ENCODE data around the gene PTK7.
A peak's percentile ranks its signal among the peaks of the same experiment; 100 is the strongest.

The PTK7 gene

GRCh38 chr6:43205849-43206248, 129.7 kb downstream of the PTK7 start:
- H2BK120ac ChIP-seq (ENCODE audit: low read depth, low read length) = no peak overlapping the region
- H3K14ac ChIP-seq (ENCODE audit: low read length in 2 of 2) = no peak overlapping the region
- H3K36me3 ChIP-seq (ENCODE audit: control insufficient read depth in 1 of 2, insufficient read depth in 2 of 2, low read depth in 1 of 2, low read length in 2 of 2) = peaks cover 39 to 48% of the 10 kb centered on the region in 2 experiments
- no peaks in the 10 kb centered on the region for H3K4me1 ChIP-seq (ENCODE audit: control insufficient read depth, insufficient read depth, low read depth, low read length)
- peak overlapping the region; percentile 9 for H4K8ac ChIP-seq (ENCODE audit: low read length)
- no peak overlapping the region for H3K18ac ChIP-seq (ENCODE audit: low read depth in 1 of 2, low read length in 2 of 2)
- no peak overlapping the region for H2BK15ac ChIP-seq (ENCODE audit: low read depth, poor library complexity, severe bottlenecking)
- H3K4me2 ChIP-seq (ENCODE audit: low read length, poor library complexity, severe bottlenecking) = no peak overlapping the region
- H4K91ac ChIP-seq (ENCODE audit: low read length) = no peak overlapping the region
- H3K9me3 ChIP-seq (ENCODE audit: control insufficient read depth, low read length) = peaks cover 10% of the 10 kb centered on the region
- H2AK5ac ChIP-seq (ENCODE audit: low read length, severe bottlenecking) = no peak overlapping the region
- H2AFZ ChIP-seq (ENCODE audit: low read depth, low read length) = no peak overlapping the region
- no peak for DNase-seq
- no peak overlapping the region for H3K27ac ChIP-seq (ENCODE audit: low read length, poor library complexity, severe bottlenecking)
- WGBS = 95% methylated on average over 10 of the region's 10 CpGs
- no peaks in the 10 kb centered on the region for H3K79me1 ChIP-seq (replicated peaks; ENCODE audit: low read length, poor library complexity, severe bottlenecking)
- no peaks in the 10 kb centered on the region for H3K27me3 ChIP-seq (ENCODE audit: control insufficient read depth in 1 of 2, insufficient read depth in 1 of 2, low read length in 2 of 2)
- no peak overlapping the region for H3K9ac ChIP-seq (ENCODE audit: low read length)
- no peak overlapping the region for H3K23ac ChIP-seq (ENCODE audit: low read length in 2 of 2)
- no peak overlapping the region for H3K4me3 ChIP-seq (ENCODE audit: insufficient read depth in 1 of 2, low read depth in 1 of 2, low read length in 2 of 2)
- H2BK5ac ChIP-seq (ENCODE audit: low read depth, low read length, poor library complexity, severe bottlenecking) = no peak overlapping the region
- H2BK12ac ChIP-seq (ENCODE audit: low read length in 2 of 2) = no peak overlapping the region
- H3K4ac ChIP-seq (ENCODE audit: low read depth in 1 of 2, low read length in 2 of 2) = no peak overlapping the region

DNA sequence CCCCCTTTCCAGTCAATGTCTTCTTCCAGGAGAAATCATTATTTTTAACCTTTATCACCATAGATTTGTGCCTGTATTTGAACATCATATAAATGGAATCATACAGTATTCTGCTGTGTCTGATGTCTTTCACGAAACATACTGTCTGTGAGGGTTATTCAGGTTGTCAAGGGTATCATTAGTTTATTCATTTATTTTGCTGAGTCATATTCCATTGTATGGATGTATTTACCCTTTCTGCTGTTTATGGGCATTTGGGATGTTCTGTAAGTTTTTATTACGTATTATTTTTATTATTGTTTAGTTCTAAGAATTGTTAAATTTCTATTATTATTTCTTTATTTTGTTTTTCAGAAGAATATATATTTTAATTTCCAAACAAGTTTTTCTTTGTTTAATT, 131.2 kb downstream of the PTK7 start:
- no peak overlapping the region for H2BK5ac ChIP-seq (ENCODE audit: low read depth, low read length, poor library complexity, severe bottlenecking)

More for the DNA sequence above, 131.2 kb downstream of the PTK7 start:
- H3K27ac ChIP-seq (ENCODE audit: low read length, poor library complexity, severe bottlenecking) = no peak overlapping the region
- H3K9ac ChIP-seq (ENCODE audit: low read length) = no peak overlapping the region
- no peaks in the 10 kb centered on the region for H3K79me1 ChIP-seq (replicated peaks; ENCODE audit: low read length, poor library complexity, severe bottlenecking)
- H3K23ac ChIP-seq (ENCODE audit: low read length in 2 of 2) = no peak overlapping the region
- peaks cover 10% of the 10 kb centered on the region for H3K9me3 ChIP-seq (ENCODE audit: control insufficient read depth, low read length)
- H2BK15ac ChIP-seq (ENCODE audit: low read depth, poor library complexity, severe bottlenecking) = no peak overlapping the region
- no peak overlapping the region for H4K91ac ChIP-seq (ENCODE audit: low read length)
- H3K14ac ChIP-seq (ENCODE audit: low read length in 2 of 2) = no peak overlapping the region
- 79% methylated on average over 1 of the region's 2 CpGs for WGBS
- no peak overlapping the region for H2BK120ac ChIP-seq (ENCODE audit: low read depth, low read length)
- H3K4ac ChIP-seq (ENCODE audit: low read depth in 1 of 2, low read length in 2 of 2) = no peak overlapping the region
- no peak overlapping the region for H3K18ac ChIP-seq (ENCODE audit: low read depth in 1 of 2, low read length in 2 of 2)
- no peaks in the 10 kb centered on the region for H3K4me1 ChIP-seq (ENCODE audit: control insufficient read depth, insufficient read depth, low read depth, low read length)
- H3K36me3 ChIP-seq (ENCODE audit: control insufficient read depth in 1 of 2, insufficient read depth in 2 of 2, low read depth in 1 of 2, low read length in 2 of 2) = peaks cover 39 to 48% of the 10 kb centered on the region in 2 experiments
- H3K27me3 ChIP-seq (ENCODE audit: control insufficient read depth in 1 of 2, insufficient read depth in 1 of 2, low read length in 2 of 2) = no peaks in the 10 kb centered on the region
- H2AK5ac ChIP-seq (ENCODE audit: low read length, severe bottlenecking) = no peak overlapping the region
- DNase-seq = no peak
- H2BK12ac ChIP-seq (ENCODE audit: low read length in 2 of 2) = no peak overlapping the region
- H3K4me2 ChIP-seq (ENCODE audit: low read length, poor library complexity, severe bottlenecking) = no peak overlapping the region
- no peak overlapping the region for H4K8ac ChIP-seq (ENCODE audit: low read length)
- H2AFZ ChIP-seq (ENCODE audit: low read depth, low read length) = no peak overlapping the region
- no peak overlapping the region for H3K4me3 ChIP-seq (ENCODE audit: insufficient read depth in 1 of 2, low read depth in 1 of 2, low read length in 2 of 2)

All from mesenchymal stem cell (in vitro differentiated cells and primary cell).